ENCODE measurements around the gene SPX. TPM values are rescaled to one million over a fixed set of nuclear protein-coding genes. Genes with fewer than 3 reads are reported as not detected.

SPX gene
- total and polyA plus RNA-seq, 2 of the 8 experiments (the other 6 are each of a cell fraction or from before 2014, with no cell fraction given) = 1.2 to 1.3 TPM

DNA sequence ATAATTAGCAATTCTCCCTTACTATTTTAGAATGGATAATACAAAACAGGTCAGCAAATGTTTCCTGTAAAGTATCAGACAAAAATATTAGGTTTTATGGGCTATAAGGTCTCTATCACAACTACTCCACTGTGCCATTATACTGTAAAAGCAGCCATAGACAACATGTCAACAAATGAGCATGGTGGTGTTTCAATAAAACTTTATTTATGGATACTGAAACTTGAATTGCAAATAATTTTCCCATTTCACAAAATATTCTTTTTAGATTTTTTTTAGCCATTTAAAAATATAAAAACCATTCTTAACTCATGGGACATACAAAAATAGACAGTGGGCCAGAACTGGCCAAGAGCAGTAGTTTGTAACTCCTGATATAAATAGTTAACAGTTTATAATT lies 40.1 kb upstream of the SPX start:
- H2BK120ac ChIP-seq (replicated peaks; ENCODE audit: low read depth, low read length) = no peak overlapping the region
- no peak overlapping the region for H2BK20ac ChIP-seq (ENCODE audit: low read length)
- H4K91ac ChIP-seq (replicated peaks; ENCODE audit: insufficient read length, low read length) = no peak overlapping the region
- no peaks in the 10 kb centered on the region for H3K23me2 ChIP-seq (ENCODE audit: low read depth, low read length)
- POLR2A ChIA-PET (ENCODE audit: partially characterized antibody) = interaction anchor here (1.0 kb wide), 1 partner anchor 10 kb away, joined by 4 read pairs; no protein-coding TSS in a partner anchor
- H4K20me1 ChIP-seq (replicated peaks in 1 of 2; ENCODE audit: control insufficient read depth in 1 of 2, insufficient read depth in 2 of 2, low read length in 2 of 2) = no peaks in the 10 kb centered on the region
- H3K27me3 ChIP-seq (replicated peaks in 1 of 4; ENCODE audit: control insufficient read depth in 3 of 4, extremely low read depth in 1 of 4, insufficient read depth in 3 of 4, low read length in 3 of 4) = no peaks in the 10 kb centered on the region
- DNase-seq (ENCODE audit: low read depth in 1 of 2, low spot score in 2 of 2) (no peak), FAIRE-seq (no peak)
- H2AFZ ChIP-seq (ENCODE audit: low read length) = no peak overlapping the region
- no peak overlapping the region for H3K14ac ChIP-seq (ENCODE audit: insufficient read length)
- H2BK5ac ChIP-seq (ENCODE audit: low read depth, low read length) = no peak overlapping the region
- H3K4me3 ChIP-seq (ENCODE audit: extremely low read depth in 1 of 4, insufficient read depth in 2 of 4, low read depth in 3 of 4, low read length in 4 of 4) = no peak overlapping the region
- CTCF ChIA-PET (ENCODE audit: partially characterized antibody) = interaction anchor here (1.3 kb wide), 1 partner anchor 34 kb away, joined by 3 read pairs; no protein-coding TSS in a partner anchor
- H3K4me1 ChIP-seq (replicated peaks in 1 of 4; ENCODE audit: control insufficient read depth in 3 of 4, insufficient read depth in 4 of 4, low read length in 3 of 4) = no peaks in the 10 kb centered on the region
- no peaks in the 10 kb centered on the region for H3K79me1 ChIP-seq (ENCODE audit: low read depth, low read length)
- H3K23ac ChIP-seq (ENCODE audit: insufficient read length) = no peak overlapping the region
- H3K4me2 ChIP-seq (ENCODE audit: insufficient read depth in 1 of 2, low read depth in 2 of 2, low read length in 2 of 2) = no peak overlapping the region
- no peak overlapping the region for H3K4ac ChIP-seq (replicated peaks; ENCODE audit: insufficient read length, low read depth, low read length)
- H3K56ac ChIP-seq (replicated peaks; ENCODE audit: insufficient read length, low read depth, low read length) = no peak overlapping the region
- no peak overlapping the region for H3K18ac ChIP-seq (ENCODE audit: extremely low read depth, low read length)
- H4K8ac ChIP-seq (ENCODE audit: extremely low read depth, insufficient read depth, low read length) = no peak overlapping the region
- no peak overlapping the region for H4K5ac ChIP-seq (ENCODE audit: insufficient read length, low read depth, low read length)
- no peak overlapping the region for H2BK15ac ChIP-seq (ENCODE audit: low read length)
- no peaks in the 10 kb centered on the region for H3K9me3 ChIP-seq (ENCODE audit: insufficient read depth in 2 of 2, low read depth in 1 of 2, low read length in 1 of 2)
- H3K79me2 ChIP-seq (ENCODE audit: control insufficient read depth in 1 of 2, insufficient read depth in 2 of 2, low read length in 2 of 2) = no peaks in the 10 kb centered on the region
- H2BK12ac ChIP-seq (ENCODE audit: low read depth, low read length) = no peak overlapping the region
- H3K36me3 ChIP-seq (ENCODE audit: control insufficient read depth in 2 of 4, insufficient read depth in 4 of 4, low read length in 3 of 4) = peaks cover 0 to 28% (median 10%) of the 10 kb centered on the region in 4 experiments; a peak in 6 of 8 replicates
- no peak overlapping the region for H3K9ac ChIP-seq (replicated peaks in 1 of 4; ENCODE audit: extremely low read depth in 1 of 4, low read depth in 3 of 4, low read length in 3 of 4)
- no peak overlapping the region for H3K27ac ChIP-seq (ENCODE audit: low read depth, low read length)
- no peak overlapping the region for H2AK5ac ChIP-seq (ENCODE audit: low read depth, low read length)
- TF ChIP-seq SIN3A (conservative IDR thresholded peaks at IDR 0.05 in 1 of 2, IDR thresholded peaks at IDR 0.05 in 1 of 2; ENCODE audit: low read depth in 1 of 2, low read length in 2 of 2) = no peak
- no peak for TF ChIP-seq CHD1 (IDR thresholded peaks at IDR 0.05; ENCODE audit: low read depth, low read length)
- TF ChIP-seq ASH2L (IDR thresholded peaks at IDR 0.05; ENCODE audit: low read length) = no peak
- TF ChIP-seq, protein P1, sequence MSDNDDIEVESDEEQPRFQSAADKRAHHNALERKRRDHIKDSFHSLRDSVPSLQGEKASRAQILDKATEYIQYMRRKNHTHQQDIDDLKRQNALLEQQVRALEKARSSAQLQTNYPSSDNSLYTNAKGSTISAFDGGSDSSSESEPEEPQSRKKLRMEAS (IDR thresholded peaks at IDR 0.05) = no peak
- no peak for TF ChIP-seq RFX5 (IDR thresholded peaks at IDR 0.05; ENCODE audit: borderline replicate concordance, low read depth, low read length)
- TF ChIP-seq BCL11A (IDR thresholded peaks at IDR 0.05; ENCODE audit: low read depth in 2 of 2, low read length in 2 of 2) = no peak
- no peak for TF ChIP-seq SP2 (IDR thresholded peaks at IDR 0.05; ENCODE audit: low read length)
- no peak for TF ChIP-seq FOSL1 (IDR thresholded peaks at IDR 0.05; ENCODE audit: insufficient read depth, low read depth, low read length)

Data from H1 (cell line).